ENCODE measurements around the gene ZNF236. TPM values are rescaled to one million over a fixed set of nuclear protein-coding genes. Genes with fewer than 3 reads are reported as not detected.

Gene ZNF236
- total and polyA plus RNA-seq, 2 donors: 4.0 to 10.4 TPM

GRCh38 chr18:76844742-76845477 lies 22.6 kb downstream of the ZNF236 start:
- Histone ChIP-seq H3K4me1 (ENCODE audit: control insufficient read depth in 2 of 2, insufficient read depth in 2 of 2, low read length in 2 of 2) (no peaks in the 10 kb centered on the region), H3K9me3 (ENCODE audit: control insufficient read depth in 2 of 2, insufficient read depth in 1 of 2, low read length in 1 of 2) (no peaks in the 10 kb centered on the region), H3K27me3 (ENCODE audit: control insufficient read depth in 2 of 2, insufficient read depth in 1 of 2, low read length in 1 of 2) (no peaks in the 10 kb centered on the region), H3K4me3 (ENCODE audit: low read length in 2 of 2) (no peak overlapping the region), H3K27ac (ENCODE audit: low read depth in 1 of 2, low read length in 1 of 2) (no peak overlapping the region), H3K36me3 (ENCODE audit: control insufficient read depth in 2 of 2, insufficient read depth in 2 of 2, low read length in 1 of 2) (no peaks in the 10 kb centered on the region)
- no peak for DNase-seq (ENCODE audit: low read depth in 6 of 9, low spot score in 9 of 9)
- WGBS: 87% methylated on average over 4 of the region's 4 CpGs

- Histone ChIP-seq H3K4me1 (ENCODE audit: control insufficient read depth in 2 of 2, insufficient read depth in 2 of 2, low read length in 2 of 2) (no peaks in the 10 kb centered on the region), H3K27ac (ENCODE audit: low read depth in 1 of 2, low read length in 1 of 2) (no peak overlapping the region), H3K27me3 (ENCODE audit: control insufficient read depth in 2 of 2, insufficient read depth in 1 of 2, low read length in 1 of 2) (no peaks in the 10 kb centered on the region), H3K4me3 (ENCODE audit: low read length in 2 of 2) (no peak overlapping the region), H3K9me3 (ENCODE audit: control insufficient read depth in 2 of 2, insufficient read depth in 1 of 2, low read length in 1 of 2) (no peaks in the 10 kb centered on the region), H3K36me3 (ENCODE audit: control insufficient read depth in 2 of 2, insufficient read depth in 2 of 2, low read length in 1 of 2) (no peaks in the 10 kb centered on the region)
- whole genome bisulfite sequencing: 98% methylated on average over 5 of the region's 5 CpGs
- DNase-seq (ENCODE audit: low read depth in 6 of 9, low spot score in 9 of 9): no peak
Measured at GRCh38 chr18:76846217-76846616, 23.9 kb downstream of the ZNF236 start.

- DNase-seq (ENCODE audit: low read depth in 6 of 9, low spot score in 9 of 9): no peak
- WGBS: 78% methylated on average over 2 of the region's 2 CpGs
- Histone ChIP-seq H3K36me3 (ENCODE audit: control insufficient read depth in 2 of 2, insufficient read depth in 2 of 2, low read length in 1 of 2) (peaks cover 4 to 10% of the 10 kb centered on the region in 2 donors), H3K27ac (ENCODE audit: low read depth in 1 of 2, low read length in 1 of 2) (no peak overlapping the region), H3K4me3 (ENCODE audit: low read length in 2 of 2) (no peak overlapping the region), H3K9me3 (ENCODE audit: control insufficient read depth in 2 of 2, insufficient read depth in 1 of 2, low read length in 1 of 2) (no peaks in the 10 kb centered on the region), H3K27me3 (ENCODE audit: control insufficient read depth in 2 of 2, insufficient read depth in 1 of 2, low read length in 1 of 2) (no peaks in the 10 kb centered on the region), H3K4me1 (ENCODE audit: control insufficient read depth in 2 of 2, insufficient read depth in 2 of 2, low read length in 2 of 2) (no peaks in the 10 kb centered on the region)
Measured at GRCh38 chr18:76847916-76848315, 25.6 kb downstream of the ZNF236 start.

- Histone ChIP-seq H3K36me3 (ENCODE audit: control insufficient read depth in 2 of 2, insufficient read depth in 2 of 2, low read length in 1 of 2) (peaks cover 4 to 10% of the 10 kb centered on the region in 2 donors), H3K9me3 (ENCODE audit: control insufficient read depth in 2 of 2, insufficient read depth in 1 of 2, low read length in 1 of 2) (no peaks in the 10 kb centered on the region), H3K4me3 (ENCODE audit: low read length in 2 of 2) (no peak overlapping the region), H3K27ac (ENCODE audit: low read depth in 1 of 2, low read length in 1 of 2) (no peak overlapping the region), H3K27me3 (ENCODE audit: control insufficient read depth in 2 of 2, insufficient read depth in 1 of 2, low read length in 1 of 2) (no peaks in the 10 kb centered on the region), H3K4me1 (ENCODE audit: control insufficient read depth in 2 of 2, insufficient read depth in 2 of 2, low read length in 2 of 2) (no peaks in the 10 kb centered on the region)
- DNase-seq (ENCODE audit: low read depth in 6 of 9, low spot score in 9 of 9): no peak
- 100% methylated on average over 1 of the region's 1 CpG for WGBS
Measured at GRCh38 chr18:76850112-76850511, 27.8 kb downstream of the ZNF236 start.

GRCh38 chr18:76855594-76855993 lies 33.2 kb downstream of the ZNF236 start:
- no peak for DNase-seq (ENCODE audit: low read depth in 6 of 9, low spot score in 9 of 9)
- H3K27me3 ChIP-seq (ENCODE audit: control insufficient read depth in 2 of 2, insufficient read depth in 1 of 2, low read length in 1 of 2): no peaks in the 10 kb centered on the region
- no peak overlapping the region for H3K27ac ChIP-seq (ENCODE audit: low read depth in 1 of 2, low read length in 1 of 2)
- WGBS: 97% methylated on average over 4 of the region's 4 CpGs
- peaks cover 0 to 8% of the 10 kb centered on the region in 2 donors for H3K4me1 ChIP-seq (ENCODE audit: control insufficient read depth in 2 of 2, insufficient read depth in 2 of 2, low read length in 2 of 2)
- H3K9me3 ChIP-seq (ENCODE audit: control insufficient read depth in 2 of 2, insufficient read depth in 1 of 2, low read length in 1 of 2): peaks cover 0 to 7% of the 10 kb centered on the region in 2 donors
- no peak overlapping the region for H3K4me3 ChIP-seq (ENCODE audit: low read length in 2 of 2)
- H3K36me3 ChIP-seq (ENCODE audit: control insufficient read depth in 2 of 2, insufficient read depth in 2 of 2, low read length in 1 of 2): peaks cover 18 to 23% of the 10 kb centered on the region in 2 donors

- Histone ChIP-seq H3K27me3 (ENCODE audit: control insufficient read depth in 2 of 2, insufficient read depth in 1 of 2, low read length in 1 of 2) (no peaks in the 10 kb centered on the region), H3K4me3 (ENCODE audit: low read length in 2 of 2) (no peak overlapping the region), H3K9me3 (ENCODE audit: control insufficient read depth in 2 of 2, insufficient read depth in 1 of 2, low read length in 1 of 2) (peaks cover 0 to 7% of the 10 kb centered on the region in 2 donors), H3K4me1 (ENCODE audit: control insufficient read depth in 2 of 2, insufficient read depth in 2 of 2, low read length in 2 of 2) (peaks cover 0 to 8% of the 10 kb centered on the region in 2 donors), H3K36me3 (ENCODE audit: control insufficient read depth in 2 of 2, insufficient read depth in 2 of 2, low read length in 1 of 2) (peaks cover 24 to 31% of the 10 kb centered on the region in 2 donors), H3K27ac (ENCODE audit: low read depth in 1 of 2, low read length in 1 of 2) (no peak overlapping the region)
- 96% methylated on average over 4 of the region's 4 CpGs for WGBS
- no peak for DNase-seq (ENCODE audit: low read depth in 6 of 9, low spot score in 9 of 9)
Measured at GRCh38 chr18:76857476-76857875, 35.1 kb downstream of the ZNF236 start.

GRCh38 chr18:76859474-76860339 lies 37.4 kb downstream of the ZNF236 start:
- peak in 2 of 9 donors; percentile 16 to 34 for DNase-seq (ENCODE audit: low read depth in 6 of 9, low spot score in 9 of 9)

GRCh38 chr18:76860411-76860810 lies 38.1 kb downstream of the ZNF236 start:
- Histone ChIP-seq H3K4me3 (ENCODE audit: low read length in 2 of 2) (no peak overlapping the region), H3K27me3 (ENCODE audit: control insufficient read depth in 2 of 2, insufficient read depth in 1 of 2, low read length in 1 of 2) (no peaks in the 10 kb centered on the region), H3K27ac (ENCODE audit: low read depth in 1 of 2, low read length in 1 of 2) (no peak overlapping the region), H3K9me3 (ENCODE audit: control insufficient read depth in 2 of 2, insufficient read depth in 1 of 2, low read length in 1 of 2) (peaks cover 0 to 7% of the 10 kb centered on the region in 2 donors), H3K4me1 (ENCODE audit: control insufficient read depth in 2 of 2, insufficient read depth in 2 of 2, low read length in 2 of 2) (peaks cover 0 to 8% of the 10 kb centered on the region in 2 donors), H3K36me3 (ENCODE audit: control insufficient read depth in 2 of 2, insufficient read depth in 2 of 2, low read length in 1 of 2) (peaks cover 31 to 34% of the 10 kb centered on the region in 2 donors)
- DNase-seq (ENCODE audit: low read depth in 6 of 9, low spot score in 9 of 9): no peak
- 95% methylated on average over 6 of the region's 6 CpGs for WGBS

More at GRCh38 chr18:76859474-76860339, 37.4 kb downstream of the ZNF236 start:
- H3K27ac ChIP-seq (ENCODE audit: low read depth in 1 of 2, low read length in 1 of 2): no peak overlapping the region
- peaks cover 28 to 34% of the 10 kb centered on the region in 2 donors for H3K36me3 ChIP-seq (ENCODE audit: control insufficient read depth in 2 of 2, insufficient read depth in 2 of 2, low read length in 1 of 2)
- no peak overlapping the region for H3K4me3 ChIP-seq (ENCODE audit: low read length in 2 of 2)
- no peaks in the 10 kb centered on the region for H3K27me3 ChIP-seq (ENCODE audit: control insufficient read depth in 2 of 2, insufficient read depth in 1 of 2, low read length in 1 of 2)
- WGBS: 79% methylated on average over 14 of the region's 14 CpGs
- peaks cover 0 to 7% of the 10 kb centered on the region in 2 donors for H3K9me3 ChIP-seq (ENCODE audit: control insufficient read depth in 2 of 2, insufficient read depth in 1 of 2, low read length in 1 of 2)
- peaks cover 0 to 8% of the 10 kb centered on the region in 2 donors for H3K4me1 ChIP-seq (ENCODE audit: control insufficient read depth in 2 of 2, insufficient read depth in 2 of 2, low read length in 2 of 2)

- Histone ChIP-seq H3K27ac (ENCODE audit: low read depth in 1 of 2, low read length in 1 of 2) (no peak overlapping the region), H3K27me3 (ENCODE audit: control insufficient read depth in 2 of 2, insufficient read depth in 1 of 2, low read length in 1 of 2) (no peaks in the 10 kb centered on the region), H3K4me3 (ENCODE audit: low read length in 2 of 2) (no peak overlapping the region), H3K4me1 (ENCODE audit: control insufficient read depth in 2 of 2, insufficient read depth in 2 of 2, low read length in 2 of 2) (no peaks in the 10 kb centered on the region), H3K36me3 (ENCODE audit: control insufficient read depth in 2 of 2, insufficient read depth in 2 of 2, low read length in 1 of 2) (peaks cover 23 to 36% of the 10 kb centered on the region in 2 donors), H3K9me3 (ENCODE audit: control insufficient read depth in 2 of 2, insufficient read depth in 1 of 2, low read length in 1 of 2) (no peaks in the 10 kb centered on the region)
- DNase-seq (ENCODE audit: low read depth in 6 of 9, low spot score in 9 of 9): no peak
- 93% methylated on average over 9 of the region's 9 CpGs for WGBS
Measured at GRCh38 chr18:76866666-76867065, 44.3 kb downstream of the ZNF236 start.

Measured in thymus (tissue), 11 donors.